H1 (cell line): Measurements from ENCODE around the gene PCBD1. TPM values are rescaled to one million over a fixed set of nuclear protein-coding genes. Genes with fewer than 3 reads are reported as not detected.

Source experiments
- CHD2 ChIP-seq: IDR thresholded peaks from 2 replicates; pipeline ENCODE4 v1.6.1; 2012; ENCODE audit warnings: low read length, improper control_type of control experiment
- JUND ChIP-seq: IDR thresholded peaks from 2 replicates; pipeline ENCODE4 v1.6.1; 2011; ENCODE audit warnings: mild to moderate bottlenecking, improper control_type of control experiment, low read length
- NANOG ChIP-seq: IDR thresholded peaks from 2 replicates; pipeline ENCODE4 v1.6.1; 2011; ENCODE audit warnings: low read length, low read depth, mild to moderate bottlenecking, inconsistent platforms; ENCODE audit not compliant: insufficient read depth, poor library complexity, severe bottlenecking
- SAP30 ChIP-seq: fragments of 300-600 bp; sonication (generic); IDR thresholded peaks from 2 replicates; pipeline ENCODE4 v1.7.1; 2012; ENCODE audit warnings: low read length, moderate library complexity, mild to moderate bottlenecking, inconsistent platforms; ENCODE audit not compliant: insufficient read depth, insufficient replicate concordance
- SUZ12 ChIP-seq: fragments of 200-600 bp; sonication (generic); IDR thresholded peaks from 2 replicates; pipeline ENCODE4 v1.6.1; 2012; ENCODE audit warnings: mild to moderate bottlenecking, inconsistent platforms, low read length, moderate library complexity, mixed read lengths
- polyA plus RNA-seq, 7 experiments: library from polyadenylated mRNA; depleted of rRNA in 3 of 7; stranded (reverse) in 5 of 7; unstranded in 2 of 7; fragments of >200 nt in 5 of 7; fragments of 200-250 nt in 2 of 7; gene quantifications; 1 replicate in 5 of 7; 2 replicates in 1 of 7; 4 replicates in 1 of 7; pipeline versions ENCODE4 v1.2.1 to v1.2.3, GENCODE V29; 2011 to 2013; ENCODE audit warnings: missing spikeins in 2 of 7, mixed read lengths in 2 of 7
- total RNA-seq: library from RNA; stranded (reverse); fragmentation: NEBNext Ultra II Directional; extraction: Animal tissue kit (Norgen Biotek cat#: 25700); gene quantifications from 2 replicates; pipeline ENCODE4 v1.2.1, GENCODE V29; 2021
- TF ChIP-seq, protein P1 (sequence below): fragments of 300-600 bp; sonication (generic); IDR thresholded peaks from 2 replicates; pipeline ENCODE4 v1.7.1; 2012; ENCODE audit warnings: low read length, moderate library complexity, mild to moderate bottlenecking, inconsistent platforms; ENCODE audit not compliant: insufficient replicate concordance

Gene PCBD1
- total and polyA plus RNA-seq, 2 of the 8 experiments (the other 6 are each of a cell fraction or from before 2014, with no cell fraction given), result 46.5 to 55.0 TPM

DNA sequence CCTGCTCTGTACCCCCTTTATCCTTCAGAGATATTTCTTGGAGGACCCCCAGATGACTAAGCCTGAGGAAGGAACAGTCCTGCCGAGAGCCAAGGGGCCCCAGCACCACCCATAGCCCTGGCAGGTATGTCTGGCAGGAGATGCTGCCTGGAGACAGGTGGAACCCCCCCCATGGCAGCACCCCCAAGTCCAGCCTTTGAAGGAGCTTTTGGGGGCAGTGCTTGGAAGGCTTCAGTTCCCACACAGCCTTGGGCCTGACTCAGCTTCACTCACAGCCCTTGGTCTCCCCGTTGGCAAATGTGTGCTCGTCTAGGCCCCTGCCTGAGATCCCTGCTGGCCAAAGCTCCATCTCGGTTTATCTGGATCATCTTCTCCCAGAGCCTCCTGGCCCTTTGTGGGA lies 23.0 kb upstream of the PCBD1 start (continued):
- TF ChIP-seq, protein P1, sequence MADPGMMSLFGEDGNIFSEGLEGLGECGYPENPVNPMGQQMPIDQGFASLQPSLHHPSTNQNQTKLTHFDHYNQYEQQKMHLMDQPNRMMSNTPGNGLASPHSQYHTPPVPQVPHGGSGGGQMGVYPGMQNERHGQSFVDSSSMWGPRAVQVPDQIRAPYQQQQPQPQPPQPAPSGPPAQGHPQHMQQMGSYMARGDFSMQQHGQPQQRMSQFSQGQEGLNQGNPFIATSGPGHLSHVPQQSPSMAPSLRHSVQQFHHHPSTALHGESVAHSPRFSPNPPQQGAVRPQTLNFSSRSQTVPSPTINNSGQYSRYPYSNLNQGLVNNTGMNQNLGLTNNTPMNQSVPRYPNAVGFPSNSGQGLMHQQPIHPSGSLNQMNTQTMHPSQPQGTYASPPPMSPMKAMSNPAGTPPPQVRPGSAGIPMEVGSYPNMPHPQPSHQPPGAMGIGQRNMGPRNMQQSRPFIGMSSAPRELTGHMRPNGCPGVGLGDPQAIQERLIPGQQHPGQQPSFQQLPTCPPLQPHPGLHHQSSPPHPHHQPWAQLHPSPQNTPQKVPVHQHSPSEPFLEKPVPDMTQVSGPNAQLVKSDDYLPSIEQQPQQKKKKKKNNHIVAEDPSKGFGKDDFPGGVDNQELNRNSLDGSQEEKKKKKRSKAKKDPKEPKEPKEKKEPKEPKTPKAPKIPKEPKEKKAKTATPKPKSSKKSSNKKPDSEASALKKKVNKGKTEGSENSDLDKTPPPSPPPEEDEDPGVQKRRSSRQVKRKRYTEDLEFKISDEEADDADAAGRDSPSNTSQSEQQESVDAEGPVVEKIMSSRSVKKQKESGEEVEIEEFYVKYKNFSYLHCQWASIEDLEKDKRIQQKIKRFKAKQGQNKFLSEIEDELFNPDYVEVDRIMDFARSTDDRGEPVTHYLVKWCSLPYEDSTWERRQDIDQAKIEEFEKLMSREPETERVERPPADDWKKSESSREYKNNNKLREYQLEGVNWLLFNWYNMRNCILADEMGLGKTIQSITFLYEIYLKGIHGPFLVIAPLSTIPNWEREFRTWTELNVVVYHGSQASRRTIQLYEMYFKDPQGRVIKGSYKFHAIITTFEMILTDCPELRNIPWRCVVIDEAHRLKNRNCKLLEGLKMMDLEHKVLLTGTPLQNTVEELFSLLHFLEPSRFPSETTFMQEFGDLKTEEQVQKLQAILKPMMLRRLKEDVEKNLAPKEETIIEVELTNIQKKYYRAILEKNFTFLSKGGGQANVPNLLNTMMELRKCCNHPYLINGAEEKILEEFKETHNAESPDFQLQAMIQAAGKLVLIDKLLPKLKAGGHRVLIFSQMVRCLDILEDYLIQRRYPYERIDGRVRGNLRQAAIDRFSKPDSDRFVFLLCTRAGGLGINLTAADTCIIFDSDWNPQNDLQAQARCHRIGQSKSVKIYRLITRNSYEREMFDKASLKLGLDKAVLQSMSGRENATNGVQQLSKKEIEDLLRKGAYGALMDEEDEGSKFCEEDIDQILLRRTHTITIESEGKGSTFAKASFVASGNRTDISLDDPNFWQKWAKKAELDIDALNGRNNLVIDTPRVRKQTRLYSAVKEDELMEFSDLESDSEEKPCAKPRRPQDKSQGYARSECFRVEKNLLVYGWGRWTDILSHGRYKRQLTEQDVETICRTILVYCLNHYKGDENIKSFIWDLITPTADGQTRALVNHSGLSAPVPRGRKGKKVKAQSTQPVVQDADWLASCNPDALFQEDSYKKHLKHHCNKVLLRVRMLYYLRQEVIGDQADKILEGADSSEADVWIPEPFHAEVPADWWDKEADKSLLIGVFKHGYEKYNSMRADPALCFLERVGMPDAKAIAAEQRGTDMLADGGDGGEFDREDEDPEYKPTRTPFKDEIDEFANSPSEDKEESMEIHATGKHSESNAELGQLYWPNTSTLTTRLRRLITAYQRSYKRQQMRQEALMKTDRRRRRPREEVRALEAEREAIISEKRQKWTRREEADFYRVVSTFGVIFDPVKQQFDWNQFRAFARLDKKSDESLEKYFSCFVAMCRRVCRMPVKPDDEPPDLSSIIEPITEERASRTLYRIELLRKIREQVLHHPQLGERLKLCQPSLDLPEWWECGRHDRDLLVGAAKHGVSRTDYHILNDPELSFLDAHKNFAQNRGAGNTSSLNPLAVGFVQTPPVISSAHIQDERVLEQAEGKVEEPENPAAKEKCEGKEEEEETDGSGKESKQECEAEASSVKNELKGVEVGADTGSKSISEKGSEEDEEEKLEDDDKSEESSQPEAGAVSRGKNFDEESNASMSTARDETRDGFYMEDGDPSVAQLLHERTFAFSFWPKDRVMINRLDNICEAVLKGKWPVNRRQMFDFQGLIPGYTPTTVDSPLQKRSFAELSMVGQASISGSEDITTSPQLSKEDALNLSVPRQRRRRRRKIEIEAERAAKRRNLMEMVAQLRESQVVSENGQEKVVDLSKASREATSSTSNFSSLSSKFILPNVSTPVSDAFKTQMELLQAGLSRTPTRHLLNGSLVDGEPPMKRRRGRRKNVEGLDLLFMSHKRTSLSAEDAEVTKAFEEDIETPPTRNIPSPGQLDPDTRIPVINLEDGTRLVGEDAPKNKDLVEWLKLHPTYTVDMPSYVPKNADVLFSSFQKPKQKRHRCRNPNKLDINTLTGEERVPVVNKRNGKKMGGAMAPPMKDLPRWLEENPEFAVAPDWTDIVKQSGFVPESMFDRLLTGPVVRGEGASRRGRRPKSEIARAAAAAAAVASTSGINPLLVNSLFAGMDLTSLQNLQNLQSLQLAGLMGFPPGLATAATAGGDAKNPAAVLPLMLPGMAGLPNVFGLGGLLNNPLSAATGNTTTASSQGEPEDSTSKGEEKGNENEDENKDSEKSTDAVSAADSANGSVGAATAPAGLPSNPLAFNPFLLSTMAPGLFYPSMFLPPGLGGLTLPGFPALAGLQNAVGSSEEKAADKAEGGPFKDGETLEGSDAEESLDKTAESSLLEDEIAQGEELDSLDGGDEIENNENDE, result no peak
- TF ChIP-seq NANOG (no peak), JUND (no peak), SUZ12 (no peak), CHD2 (no peak), SAP30 (no peak)
- TF ChIP-seq, all 59 proteins: peak for 0
